Nephron progenitor cell (in vitro differentiated cells): ENCODE data around the gene SERPINA9.
"Not testable (repeated sequence)": the region's sequence is repeated elsewhere in the genome, so short reads cannot be mapped to it uniquely, and the experiment has no call there.

Source experiments
- DNase-seq: peaks from one replicate; pipeline ENCODE4 v3.0.0; 2021
- H3K27ac Mint-ChIP-seq: 2 replicates; pipeline ENCODE4 v1.8.0; 2021; ENCODE audit warnings: mild to moderate bottlenecking, moderate library complexity, mixed read lengths
- H3K27me3 Mint-ChIP-seq: 2 replicates; pipeline ENCODE4 v1.8.0; 2021; ENCODE audit warnings: mild to moderate bottlenecking, low read depth, mixed read lengths; ENCODE audit not compliant: poor library complexity
- H3K36me3 Mint-ChIP-seq: 2 replicates; pipeline ENCODE4 v1.8.0; 2021; ENCODE audit warnings: low read depth, mixed read lengths
- H3K4me1 Mint-ChIP-seq: 2 replicates; pipeline ENCODE4 v1.8.0; 2021; ENCODE audit warnings: mixed read lengths
- H3K4me3 Mint-ChIP-seq: 2 replicates; pipeline ENCODE4 v1.8.0; 2021; ENCODE audit warnings: mild to moderate bottlenecking, moderate library complexity, mixed read lengths
- H3K9me3 Mint-ChIP-seq: 2 replicates; pipeline ENCODE4 v1.8.0; 2021; ENCODE audit warnings: mild to moderate bottlenecking, moderate library complexity, mixed read lengths
- CTCF ChIP-seq: fragments of 200-600 bp; sonication (generic); IDR thresholded peaks from 2 replicates; pipeline ENCODE4 v1.5.0; 2021; ENCODE audit warnings: antibody characterized with exemption

SERPINA9 gene

DNA sequence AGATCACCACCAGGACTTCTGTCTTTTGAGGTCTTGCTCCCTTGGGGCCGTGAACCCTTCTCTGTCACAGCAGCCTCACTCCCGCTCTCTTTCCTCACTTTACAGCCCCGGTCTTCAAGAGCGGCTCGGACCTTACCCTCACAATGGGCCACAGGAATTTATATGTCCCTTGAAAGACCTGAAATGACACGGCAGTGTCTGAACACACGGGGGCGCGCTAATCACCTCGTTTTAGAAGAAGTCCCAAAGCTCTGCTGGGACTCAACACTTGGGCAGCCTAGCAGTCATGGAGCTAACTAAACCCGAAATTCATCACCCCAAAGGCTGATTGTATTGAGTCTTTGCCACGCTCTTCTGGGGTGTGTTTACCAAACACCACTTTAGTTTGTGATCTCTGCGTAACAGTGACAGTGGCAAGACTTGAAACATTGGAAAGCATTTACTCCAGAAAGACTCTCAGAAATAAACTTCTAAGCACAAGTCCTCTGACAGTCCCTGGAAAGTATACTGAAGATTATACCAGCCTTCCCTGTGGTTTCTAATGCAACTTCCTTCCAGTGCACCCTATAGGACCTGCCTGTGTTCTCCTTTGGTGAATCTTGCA, 52.4 kb downstream of the SERPINA9 start:
- Mint-ChIP-seq H3K27me3 (peaks cover 27% of the 10 kb centered on the region), H3K36me3 (no peaks in the 10 kb centered on the region), H3K4me1 (no peaks in the 10 kb centered on the region), H3K27ac (no peak overlapping the region), H3K4me3 (no peak overlapping the region), H3K9me3 (peaks cover 16% of the 10 kb centered on the region)
- peak; percentile 66 for TF ChIP-seq CTCF
- peak; percentile 81 for DNase-seq

- Mint-ChIP-seq H3K4me1 (no peaks in the 10 kb centered on the region), H3K4me3 (no peak overlapping the region), H3K27ac (no peak overlapping the region), H3K9me3 (peaks cover 23% of the 10 kb centered on the region), H3K36me3 (no peaks in the 10 kb centered on the region), H3K27me3 (peaks cover 25% of the 10 kb centered on the region)
- no peak for DNase-seq
- TF ChIP-seq CTCF, result no peak
Observed at GRCh38 chr14:94421316-94421715, 54.7 kb downstream of the SERPINA9 start.

DNA sequence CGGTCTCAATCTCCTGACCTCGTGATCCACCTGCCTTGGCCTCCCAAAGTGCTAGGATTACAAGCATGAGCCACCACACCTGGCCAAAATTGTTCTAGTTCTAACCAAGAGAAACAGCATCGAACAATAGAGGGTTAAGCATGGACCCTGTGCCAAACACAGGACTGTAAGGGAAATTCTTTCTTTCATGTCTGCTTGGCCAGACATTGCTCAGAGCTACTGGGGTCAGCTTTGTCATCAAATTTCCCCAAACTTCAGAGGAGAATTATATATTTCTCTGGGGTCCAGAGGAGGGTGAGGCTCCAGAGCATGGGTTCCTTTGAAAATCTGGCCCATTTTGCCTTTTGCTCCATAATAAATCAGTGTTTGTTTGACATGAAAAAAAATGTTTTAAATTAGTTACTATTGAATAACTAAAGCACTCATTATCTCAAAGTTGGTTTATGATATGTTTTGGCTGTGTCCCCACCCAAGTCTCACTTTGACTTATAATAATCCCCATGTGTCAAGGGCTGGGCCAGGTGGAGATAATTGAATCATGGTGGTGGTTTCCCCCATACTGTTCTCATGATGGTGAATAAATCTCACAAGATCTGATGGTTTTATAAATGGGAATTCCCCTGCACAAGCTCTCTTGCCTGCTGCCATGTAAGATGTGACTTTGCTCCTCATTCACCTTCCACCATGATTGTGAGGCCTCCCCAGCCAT, 58.3 kb downstream of the SERPINA9 start:
- not testable (repeated sequence) for H3K4me1 Mint-ChIP-seq, DNase-seq, H3K27ac Mint-ChIP-seq, H3K36me3 Mint-ChIP-seq, H3K4me3 Mint-ChIP-seq
- Mint-ChIP-seq H3K27me3 (peaks cover 15% of the 10 kb centered on the region), H3K9me3 (peaks cover 31% of the 10 kb centered on the region)
